Measurements from ENCODE around the gene AUTS2.

The AUTS2 gene

DNA sequence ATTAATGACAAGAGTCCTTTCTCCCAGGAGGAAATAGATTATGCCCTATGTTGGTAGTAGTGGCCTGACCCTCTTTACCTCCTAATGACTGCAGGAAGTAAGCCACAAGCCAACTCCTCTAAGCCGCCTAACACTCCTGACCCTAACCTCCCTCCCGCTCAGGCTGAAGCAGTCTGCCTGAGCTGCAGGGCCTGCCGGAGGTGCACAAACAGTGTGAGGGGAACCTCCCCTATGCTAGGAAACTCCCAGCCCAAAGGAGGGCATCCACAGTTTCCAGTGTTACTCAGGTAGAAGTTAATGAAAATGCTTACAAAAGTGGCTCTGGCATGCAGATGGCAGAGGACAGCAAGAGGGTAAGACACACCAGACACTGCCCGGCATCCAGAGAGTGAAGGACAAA is 1239.3 kb downstream of the AUTS2 start:
- Histone ChIP-seq H3K36me3 (ENCODE audit: control insufficient read depth, insufficient read depth, low read length) (no peaks in the 10 kb centered on the region), H3K4me1 (ENCODE audit: control insufficient read depth, insufficient read depth, low read length, poor library complexity, severe bottlenecking) (no peaks in the 10 kb centered on the region), H3K27me3 (replicated peaks; ENCODE audit: control insufficient read depth, insufficient read depth, low read length, poor library complexity, severe bottlenecking) (no peaks in the 10 kb centered on the region), H3K4me3 (ENCODE audit: insufficient read depth, low read depth, low read length, poor library complexity, severe bottlenecking) (no peak overlapping the region), H3K9me3 (ENCODE audit: control insufficient read depth, low read length) (no peaks in the 10 kb centered on the region), H3K27ac (ENCODE audit: insufficient read depth, low read length, poor library complexity, severe bottlenecking) (no peak overlapping the region)
- no peak for DNase-seq

DNA sequence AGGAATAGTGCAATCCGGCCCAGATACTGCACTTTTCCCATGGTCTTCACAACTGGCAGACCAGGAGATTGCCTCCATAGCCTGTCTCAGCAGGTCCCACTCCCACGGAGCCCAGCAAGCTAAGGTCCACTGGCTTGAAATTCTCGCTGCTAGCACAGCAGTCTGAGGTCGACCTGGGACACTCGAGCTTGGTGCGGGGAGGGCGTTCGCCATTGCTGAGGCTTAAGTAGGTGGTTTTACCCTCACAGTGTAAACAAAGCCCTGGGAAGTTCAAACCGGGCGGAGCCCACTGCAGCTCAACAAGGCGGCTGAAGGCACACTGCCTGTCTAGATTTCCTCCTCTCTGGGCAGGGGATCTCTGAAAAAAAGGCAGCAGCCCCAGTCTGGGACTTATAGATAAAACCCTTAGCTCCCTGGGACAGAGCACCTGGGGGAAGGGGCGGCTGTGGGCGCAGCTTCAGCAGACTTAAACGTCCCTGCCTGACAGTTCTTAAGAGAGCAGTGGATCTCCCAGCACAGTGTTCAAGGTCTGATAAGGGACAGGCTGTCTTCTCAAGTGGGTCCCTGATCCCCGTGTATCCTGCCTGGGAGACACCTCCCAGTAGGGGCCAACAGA is 1240.1 kb downstream of the AUTS2 start:
- H3K36me3 ChIP-seq (ENCODE audit: control insufficient read depth, insufficient read depth, low read length) = no peaks in the 10 kb centered on the region
- H3K4me3 ChIP-seq (ENCODE audit: insufficient read depth, low read depth, low read length, poor library complexity, severe bottlenecking) = no peak overlapping the region
- DNase-seq = no peak
- H3K9me3 ChIP-seq (ENCODE audit: control insufficient read depth, low read length) = no peaks in the 10 kb centered on the region
- no peaks in the 10 kb centered on the region for H3K4me1 ChIP-seq (ENCODE audit: control insufficient read depth, insufficient read depth, low read length, poor library complexity, severe bottlenecking)
- no peak overlapping the region for H3K27ac ChIP-seq (ENCODE audit: insufficient read depth, low read length, poor library complexity, severe bottlenecking)
- no peaks in the 10 kb centered on the region for H3K27me3 ChIP-seq (replicated peaks; ENCODE audit: control insufficient read depth, insufficient read depth, low read length, poor library complexity, severe bottlenecking)
